Measurements from ENCODE around the gene PHC3. TPM values are rescaled to one million over a fixed set of nuclear protein-coding genes. Genes with fewer than 3 reads are reported as not detected.

Gene PHC3
- total RNA-seq, 4 donors from 2014 or later = 44.9 to 87.0 (median 69.7) TPM

DNA sequence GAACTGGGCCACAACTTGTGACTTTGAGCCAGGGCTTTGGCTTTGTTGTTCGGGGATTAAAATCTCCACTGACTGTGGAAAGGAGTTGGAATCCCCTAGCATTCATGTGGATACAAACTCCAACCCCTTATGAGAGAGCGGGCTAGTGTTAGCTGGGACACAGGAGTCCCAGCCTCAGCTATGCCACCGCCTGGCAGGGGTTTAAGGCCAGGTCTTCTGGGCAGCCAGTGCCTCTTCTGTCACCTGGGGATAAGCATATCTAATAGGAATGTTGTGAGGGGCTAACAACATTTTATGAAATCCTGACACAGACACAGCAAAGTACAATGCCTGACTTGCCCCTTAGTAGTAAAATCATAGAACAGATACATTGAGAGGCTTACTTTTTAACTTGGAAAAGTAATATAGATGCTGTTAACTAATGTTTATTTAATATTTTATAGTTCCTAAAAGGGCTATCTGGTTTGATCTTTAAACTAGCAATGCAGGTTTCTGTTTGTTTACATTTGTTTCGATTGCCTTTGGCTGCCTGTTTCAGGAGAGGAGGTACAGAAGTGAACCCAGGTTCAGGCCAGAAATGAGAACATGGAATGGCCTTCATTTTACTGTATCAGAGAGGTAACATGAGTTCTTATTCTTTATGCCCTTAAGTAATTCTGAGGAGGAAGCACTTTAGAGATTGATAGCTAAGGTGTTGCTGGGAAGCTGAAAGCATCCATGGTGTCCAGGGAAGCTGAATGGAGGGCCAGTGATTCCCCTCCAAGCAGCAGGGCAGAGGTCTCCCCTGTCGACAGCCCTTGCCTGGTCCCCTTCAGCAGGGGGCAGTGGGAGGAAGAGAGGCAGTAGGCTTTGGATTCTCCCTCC lies 135.0 kb downstream of the PHC3 start:
- Histone ChIP-seq H3K36me3 (no peaks in the 10 kb centered on the region), H3K27ac (peak overlapping the region; percentile 78 to 88 (median 82)), H3K4me1 (peaks cover 0 to 72% (median 39%) of the 10 kb centered on the region in 4 donors), H3K9me3 (no peaks in the 10 kb centered on the region), H3K4me3 (peak overlapping the region in 1 of 4 donors; percentile 15), H3K27me3 (no peaks in the 10 kb centered on the region)
- intact Hi-C loops (cut with DNase I; ENCODE audit: low total_unique reads) = no loop called here
- in situ Hi-C loops (cut with MboI; ENCODE audit: low pct_ligation_motif_present in 1 of 4, low pct_unique_long_range_greater_than_20kb in 1 of 4, low sequenced_read_pairs in 3 of 4) = no loop called here
- no peak for DNase-seq
- WGBS, 2 donors (ENCODE audit: low coverage in 1 of 2) = 14 to 48% methylated on average over 1 to 5 of the region's 5 CpGs
- TF ChIP-seq, protein P1, sequence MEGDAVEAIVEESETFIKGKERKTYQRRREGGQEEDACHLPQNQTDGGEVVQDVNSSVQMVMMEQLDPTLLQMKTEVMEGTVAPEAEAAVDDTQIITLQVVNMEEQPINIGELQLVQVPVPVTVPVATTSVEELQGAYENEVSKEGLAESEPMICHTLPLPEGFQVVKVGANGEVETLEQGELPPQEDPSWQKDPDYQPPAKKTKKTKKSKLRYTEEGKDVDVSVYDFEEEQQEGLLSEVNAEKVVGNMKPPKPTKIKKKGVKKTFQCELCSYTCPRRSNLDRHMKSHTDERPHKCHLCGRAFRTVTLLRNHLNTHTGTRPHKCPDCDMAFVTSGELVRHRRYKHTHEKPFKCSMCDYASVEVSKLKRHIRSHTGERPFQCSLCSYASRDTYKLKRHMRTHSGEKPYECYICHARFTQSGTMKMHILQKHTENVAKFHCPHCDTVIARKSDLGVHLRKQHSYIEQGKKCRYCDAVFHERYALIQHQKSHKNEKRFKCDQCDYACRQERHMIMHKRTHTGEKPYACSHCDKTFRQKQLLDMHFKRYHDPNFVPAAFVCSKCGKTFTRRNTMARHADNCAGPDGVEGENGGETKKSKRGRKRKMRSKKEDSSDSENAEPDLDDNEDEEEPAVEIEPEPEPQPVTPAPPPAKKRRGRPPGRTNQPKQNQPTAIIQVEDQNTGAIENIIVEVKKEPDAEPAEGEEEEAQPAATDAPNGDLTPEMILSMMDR (IDR thresholded peaks at IDR 0.05) = no peak
- peak in 2 of 3 donors; percentile 39 to 54 for TF ChIP-seq POLR2AphosphoS5 (IDR thresholded peaks at IDR 0.05)
- no peak for TF ChIP-seq EP300 (IDR thresholded peaks at IDR 0.05; ENCODE audit: low read depth)
- TF ChIP-seq POLR2A (IDR thresholded peaks at IDR 0.05) = no peak

GRCh38 chr3:170044795-170045244 lies 136.7 kb downstream of the PHC3 start:
- WGBS, 2 donors (ENCODE audit: low coverage in 1 of 2) = 23 to 31% methylated on average over 4 to 8 of the region's 8 CpGs
- Histone ChIP-seq H3K4me1 (peaks cover 0 to 71% (median 39%) of the 10 kb centered on the region in 4 donors), H3K27me3 (no peaks in the 10 kb centered on the region), H3K4me3 (no peak overlapping the region), H3K27ac (peak overlapping the region; percentile 78 to 88 (median 82)), H3K36me3 (no peaks in the 10 kb centered on the region), H3K9me3 (no peaks in the 10 kb centered on the region)
- TF ChIP-seq, protein P1 (IDR thresholded peaks at IDR 0.05) = no peak
- peak in 1 of 3 donors; percentile 44 for TF ChIP-seq POLR2AphosphoS5 (IDR thresholded peaks at IDR 0.05)
- TF ChIP-seq EP300 (IDR thresholded peaks at IDR 0.05; ENCODE audit: low read depth) = no peak
- TF ChIP-seq POLR2A (IDR thresholded peaks at IDR 0.05) = peak; percentile 16
- peak; percentile 49 for DNase-seq
- in situ Hi-C loops (cut with MboI; ENCODE audit: low pct_ligation_motif_present in 1 of 4, low pct_unique_long_range_greater_than_20kb in 1 of 4, low sequenced_read_pairs in 3 of 4) = no loop called here
- intact Hi-C loops (cut with DNase I; ENCODE audit: low total_unique reads) = no loop called here

- H3K27me3 ChIP-seq = peaks cover 3% of the 10 kb centered on the region
- peak overlapping the region; percentile 78 to 88 (median 82) for H3K27ac ChIP-seq
- TF ChIP-seq, protein P1 (IDR thresholded peaks at IDR 0.05) = no peak
- no peak for TF ChIP-seq POLR2AphosphoS5 (IDR thresholded peaks at IDR 0.05)
- no peaks in the 10 kb centered on the region for H3K36me3 ChIP-seq
- no peak overlapping the region for H3K4me3 ChIP-seq
- no peaks in the 10 kb centered on the region for H3K9me3 ChIP-seq
- H3K4me1 ChIP-seq = peaks cover 0 to 66% (median 37%) of the 10 kb centered on the region in 4 donors
- in situ Hi-C loops (cut with MboI; ENCODE audit: low pct_ligation_motif_present in 1 of 4, low pct_unique_long_range_greater_than_20kb in 1 of 4, low sequenced_read_pairs in 3 of 4) (no loop called here), intact Hi-C loops (cut with DNase I; ENCODE audit: low total_unique reads) (no loop called here)
- WGBS, 2 donors (ENCODE audit: low coverage in 1 of 2) = 81 to 88% methylated on average over 3 to 8 of the region's 8 CpGs
- DNase-seq = no peak
Measured at GRCh38 chr3:170044271-170044670, 137.3 kb downstream of the PHC3 start.

DNA sequence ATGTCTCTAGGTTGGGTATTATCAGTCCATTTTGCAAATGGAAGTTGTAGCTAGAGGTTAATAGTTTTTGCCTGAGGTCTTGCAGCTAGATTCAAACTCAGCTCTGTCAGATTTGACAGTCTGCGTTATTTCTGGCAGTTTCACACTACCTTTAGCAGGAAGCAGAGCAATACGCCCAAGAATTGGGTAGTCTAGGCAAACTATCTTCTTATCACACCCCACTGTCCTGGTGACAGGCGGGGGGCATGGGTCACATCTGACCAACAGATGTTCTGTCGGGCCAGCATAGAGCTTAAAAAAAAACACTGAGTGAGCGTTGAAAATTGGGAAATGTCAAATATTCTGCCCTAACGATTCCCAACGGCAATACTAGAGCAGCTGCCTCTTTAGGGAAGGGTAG lies 138.0 kb downstream of the PHC3 start:
- no peaks in the 10 kb centered on the region for H3K9me3 ChIP-seq
- no peaks in the 10 kb centered on the region for H3K36me3 ChIP-seq
- H3K27ac ChIP-seq = peak overlapping the region in 3 of 4 donors; percentile 29 to 82 (median 81)
- intact Hi-C loops (cut with DNase I; ENCODE audit: low total_unique reads) (no loop called here), in situ Hi-C loops (cut with MboI; ENCODE audit: low pct_ligation_motif_present in 1 of 4, low pct_unique_long_range_greater_than_20kb in 1 of 4, low sequenced_read_pairs in 3 of 4) (no loop called here)
- 79% methylated on average over 7 of the region's 7 CpGs; no CpG with 5 or more reads in 1 of the 2 donors for WGBS, 2 donors (ENCODE audit: low coverage in 1 of 2)
- no peak overlapping the region for H3K4me3 ChIP-seq
- peaks cover 10% of the 10 kb centered on the region for H3K27me3 ChIP-seq
- TF ChIP-seq POLR2A (IDR thresholded peaks at IDR 0.05) (no peak), POLR2AphosphoS5 (IDR thresholded peaks at IDR 0.05) (no peak), EP300 (IDR thresholded peaks at IDR 0.05; ENCODE audit: low read depth) (no peak)
- TF ChIP-seq, protein P1 (IDR thresholded peaks at IDR 0.05) = no peak
- peaks cover 0 to 65% (median 31%) of the 10 kb centered on the region in 4 donors for H3K4me1 ChIP-seq
- DNase-seq = no peak
